NCI-H146 treated with DMSO at 0.1 percent for 48 hours (cell line): ENCODE data around the gene FITM2.
"Not testable (repeated sequence)": the region's sequence is repeated elsewhere in the genome, so short reads cannot be mapped to it uniquely, and the experiment has no call there.

Experiments
- DNase-seq: peaks from one replicate; lab custom pipeline; 2025; ENCODE audit not compliant: unreplicated experiment; lab: John Stamatoyannopoulos, UW

Gene FITM2

DNA sequence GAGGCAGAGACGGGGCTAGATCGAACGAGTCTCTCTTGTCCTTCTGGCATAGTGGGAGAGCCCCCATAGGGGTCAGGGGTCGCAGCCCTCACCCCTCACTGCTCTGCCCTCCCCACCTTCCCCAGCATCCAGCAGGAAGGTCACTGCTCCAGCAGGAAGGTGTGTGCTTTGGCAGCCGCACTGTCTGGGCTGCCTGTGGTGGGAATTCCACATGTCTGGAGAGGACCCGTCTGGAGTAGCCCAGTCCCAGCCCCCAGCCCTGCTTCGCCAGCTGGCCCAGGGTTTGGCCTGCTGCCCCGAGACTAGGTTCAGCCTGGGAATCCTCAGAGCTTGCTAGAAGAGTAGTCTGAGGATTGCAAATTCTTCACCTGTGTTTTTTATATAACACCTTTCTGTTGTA, 23.3 kb upstream of the FITM2 start:
- no peak for DNase-seq

GRCh38 chr20:44331201-44331600, 20.2 kb upstream of the FITM2 start:
- no peak for DNase-seq

DNA sequence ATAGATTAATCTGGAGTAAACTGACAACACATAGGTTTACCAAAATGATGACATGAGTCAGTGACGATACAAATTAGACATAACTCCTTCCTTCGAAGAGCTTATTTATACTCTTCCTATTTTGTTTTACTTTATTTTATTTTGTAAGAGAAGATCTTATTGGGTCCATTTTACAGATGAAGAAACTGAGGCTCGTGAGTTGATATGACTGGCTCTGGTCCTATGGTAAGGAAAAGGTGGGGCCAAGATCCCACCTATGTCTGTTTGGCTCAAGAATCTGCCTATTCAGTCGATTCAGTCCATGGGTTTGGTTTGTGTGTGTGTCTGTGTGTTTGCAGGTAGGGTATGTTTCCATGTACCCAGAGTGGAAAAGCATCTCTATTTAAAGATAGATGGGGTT, 17.4 kb upstream of the FITM2 start:
- no peak for DNase-seq

GRCh38 chr20:44327748-44328147, 16.7 kb upstream of the FITM2 start:
- not testable (repeated sequence) for DNase-seq

- no peak for DNase-seq
Observed at GRCh38 chr20:44326391-44327159, 15.6 kb upstream of the FITM2 start.

DNA sequence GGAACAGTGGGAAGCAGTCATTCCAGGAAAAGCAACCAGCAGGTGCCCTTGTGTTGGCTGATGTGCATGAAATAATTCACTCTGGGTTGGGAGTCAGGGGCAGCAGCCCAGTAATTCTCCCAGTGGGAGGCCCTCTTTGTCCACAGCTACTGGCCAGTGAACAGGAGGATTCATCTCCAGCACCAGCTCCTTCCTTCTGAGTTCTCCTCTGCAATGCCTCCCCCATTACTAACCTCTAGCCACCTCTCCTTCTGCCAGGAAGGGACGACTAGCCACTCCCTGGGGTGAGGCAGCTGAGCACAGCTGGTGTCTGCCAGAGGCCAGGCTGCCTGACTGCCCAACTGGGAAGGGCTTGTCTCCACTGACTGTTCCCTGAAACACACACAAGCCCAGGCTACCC, 13.3 kb upstream of the FITM2 start:
- DNase-seq: peak; percentile 97

DNA sequence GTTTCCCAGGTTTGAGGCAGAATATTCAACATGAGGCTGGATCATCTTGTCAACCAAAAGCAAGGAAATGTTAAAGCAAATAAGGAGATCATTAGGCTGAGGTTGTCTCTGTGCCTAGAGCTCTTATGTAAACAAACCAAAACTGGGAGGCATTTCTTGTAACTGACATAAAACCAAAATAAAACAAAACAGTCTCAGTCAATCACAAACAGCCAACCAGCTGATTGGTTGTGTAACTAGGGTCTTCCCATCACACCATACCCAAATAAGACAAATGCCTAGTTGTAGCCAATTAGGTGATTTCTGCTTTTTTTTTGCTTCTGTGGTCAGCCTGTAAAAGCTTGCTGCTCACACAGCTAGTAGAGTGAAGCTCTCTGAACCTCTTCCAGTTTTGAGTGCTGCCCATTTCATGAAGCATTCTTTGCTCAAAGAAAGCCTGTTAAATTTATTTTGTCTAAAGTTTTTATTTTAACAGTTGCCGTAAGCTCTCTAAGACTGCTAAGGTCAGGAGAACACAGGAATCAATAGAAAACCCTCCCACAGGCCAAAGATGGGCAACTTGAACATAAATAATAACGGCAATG, 8.9 kb upstream of the FITM2 start:
- no peak for DNase-seq

DNA sequence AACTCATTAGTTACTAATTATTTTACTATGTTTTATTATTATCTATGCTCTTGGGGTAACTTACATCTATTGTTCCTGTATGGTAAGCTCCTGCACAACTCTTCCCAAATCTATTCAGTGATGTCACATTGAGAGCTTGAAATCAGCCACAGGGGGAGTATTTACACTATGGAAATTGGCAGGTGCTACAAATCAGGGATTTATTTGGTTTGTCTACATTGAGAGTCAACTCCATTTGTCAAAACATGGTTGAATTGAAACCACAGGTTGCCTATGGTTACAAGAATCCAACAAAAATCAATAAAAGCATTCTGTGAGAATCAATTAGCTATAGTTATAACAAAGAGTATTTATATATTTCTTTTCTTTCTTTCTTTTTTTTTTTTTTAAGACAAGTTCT, 3.9 kb upstream of the FITM2 start:
- DNase-seq: peak; percentile 75

DNA sequence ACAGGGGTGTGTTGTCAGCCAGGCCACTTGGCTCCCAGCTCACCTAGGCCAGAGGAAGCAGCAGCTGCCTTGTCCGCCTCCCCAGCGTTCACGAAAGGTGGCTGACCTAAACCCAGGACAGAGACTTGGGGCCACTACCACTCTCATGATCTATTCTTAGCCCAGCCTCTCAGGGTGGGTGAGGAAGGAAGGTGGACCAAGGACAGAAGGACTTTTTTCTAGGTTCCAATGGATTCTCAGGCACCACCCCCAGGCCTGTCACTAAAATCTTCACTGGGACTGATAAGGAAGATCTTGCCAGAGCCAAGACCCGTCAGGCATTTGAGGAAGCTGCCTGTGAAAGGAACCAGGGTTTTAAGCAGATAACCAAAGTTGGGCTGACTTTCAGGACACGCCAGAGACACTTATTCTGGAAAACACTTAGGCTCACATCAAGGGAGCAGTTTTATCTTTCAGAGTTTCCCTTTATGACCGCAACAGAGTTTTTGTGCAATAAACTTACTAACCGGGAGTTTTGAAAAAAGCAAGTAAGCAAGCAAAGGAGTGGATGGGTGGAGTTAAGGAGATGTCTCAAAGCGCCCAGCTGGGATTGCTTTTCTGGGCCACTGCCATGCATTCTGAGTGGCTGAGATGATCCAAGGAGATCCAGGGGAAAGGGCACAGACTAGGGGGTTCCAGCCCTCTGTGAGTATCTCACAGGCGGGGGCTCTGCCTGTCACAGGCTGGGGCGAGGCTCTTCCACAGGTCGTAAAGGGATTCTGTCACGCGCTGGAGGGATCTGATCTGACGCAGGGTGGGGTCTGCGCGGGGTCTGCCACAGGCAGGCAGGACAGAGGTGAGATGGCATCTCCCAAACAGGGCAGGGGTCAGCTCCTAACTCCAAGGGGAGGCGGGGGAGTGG, 989 bp downstream of the FITM2 start:
- no peak for DNase-seq

DNA sequence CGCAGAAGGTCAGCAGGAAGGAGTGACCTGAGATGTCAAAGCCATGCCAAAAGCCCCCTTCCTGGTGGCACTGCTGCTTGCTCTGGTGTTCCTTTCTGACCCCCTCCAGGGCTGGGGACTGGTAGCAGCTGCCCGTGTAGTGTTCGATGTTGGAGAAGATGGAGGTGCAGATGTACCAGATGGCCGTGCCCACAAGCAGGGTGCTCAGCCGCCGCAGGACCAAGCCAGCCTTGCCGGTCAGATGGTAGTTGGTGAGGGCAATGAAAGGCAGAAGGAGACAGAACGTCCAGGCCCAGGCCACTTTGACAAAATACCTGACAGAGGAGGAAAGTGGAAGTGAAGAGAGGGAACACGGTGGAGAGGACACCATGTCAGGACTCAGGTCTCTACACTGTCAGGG, 4.1 kb downstream of the FITM2 start:
- DNase-seq: no peak

GRCh38 chr20:44304383-44304782, 6.6 kb downstream of the FITM2 start:
- DNase-seq: no peak

- DNase-seq: no peak
Observed at GRCh38 chr20:44302736-44303135, 8.3 kb downstream of the FITM2 start.

GRCh38 chr20:44302026-44302669, 8.9 kb downstream of the FITM2 start:
- no peak for DNase-seq

DNA sequence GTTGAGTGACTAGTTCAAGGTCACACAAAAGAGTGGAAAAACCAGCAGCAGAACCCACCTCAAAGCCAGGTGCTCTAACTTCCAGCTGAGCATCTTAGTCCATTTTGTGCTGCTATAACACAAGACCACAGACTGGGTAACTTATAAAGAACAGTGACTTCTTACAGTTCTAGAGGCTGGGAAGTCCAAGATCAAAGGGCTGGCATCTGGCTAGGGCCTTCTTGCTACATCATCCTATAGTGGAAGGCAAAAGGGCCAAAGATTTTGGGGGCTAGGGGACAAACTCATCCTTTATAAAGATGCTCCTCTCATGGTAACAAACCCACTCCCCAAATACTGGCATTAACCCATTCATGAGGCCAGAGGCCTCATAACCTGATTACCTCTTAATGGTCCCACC, 9.7 kb downstream of the FITM2 start:
- DNase-seq: no peak

GRCh38 chr20:44299011-44299535, 11.9 kb downstream of the FITM2 start:
- DNase-seq: not testable (repeated sequence)

DNA sequence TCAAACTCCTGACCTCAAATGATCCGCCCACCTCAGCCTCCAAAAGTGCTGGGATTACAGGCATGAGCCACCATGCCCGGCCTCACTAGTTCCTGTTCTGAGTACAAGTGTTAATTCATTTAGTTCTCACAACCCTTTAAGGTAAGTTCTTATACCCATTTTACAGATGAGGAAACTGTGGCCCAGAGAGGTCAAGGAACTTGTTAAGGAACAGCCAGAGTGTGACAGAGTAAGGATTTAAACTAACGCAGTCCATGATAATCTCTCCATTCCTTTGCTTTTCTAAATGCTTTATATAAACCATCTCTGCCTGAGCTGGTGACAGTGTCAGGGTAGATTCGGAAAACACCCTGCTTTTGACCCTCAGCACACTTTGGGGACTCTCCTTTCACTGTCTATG, 13.3 kb downstream of the FITM2 start:
- DNase-seq: no peak

DNA sequence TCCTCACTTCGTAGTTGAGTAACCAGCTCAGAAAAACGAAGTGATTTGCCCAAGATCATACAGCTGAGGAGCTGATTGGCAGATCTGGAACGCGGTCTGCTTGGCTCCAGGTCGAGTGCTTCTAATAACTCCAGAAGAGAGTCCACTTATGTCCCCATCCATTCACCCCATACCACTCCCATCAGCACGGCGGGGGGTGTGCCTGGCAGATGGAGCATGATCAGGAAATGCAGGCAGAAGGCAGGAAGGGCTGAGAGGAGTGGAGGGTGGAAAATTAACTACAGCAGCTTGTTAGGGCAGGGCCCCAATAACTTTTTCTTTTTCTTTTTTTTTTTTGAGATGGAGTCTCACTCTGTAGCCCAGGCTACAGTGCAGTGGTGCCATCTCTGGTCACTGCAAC, 15.0 kb downstream of the FITM2 start:
- DNase-seq: peak; percentile 55

- no peak for DNase-seq
Observed at GRCh38 chr20:44291754-44292153, 19.2 kb downstream of the FITM2 start.

- no peak for DNase-seq
Observed at GRCh38 chr20:44288252-44288651, 22.8 kb downstream of the FITM2 start.

- no peak for DNase-seq
Observed at GRCh38 chr20:44287272-44288097, 23.5 kb downstream of the FITM2 start.
